ENCODE data around the gene SBSN.

GRCh38 chr19:35495107-35496064 is 32.7 kb downstream of the SBSN start:
- TF ChIP-seq CTCF (conservative IDR thresholded peaks at IDR 0.05), result peak; percentile 95
- no peak for TF ChIP-seq ZFX (IDR thresholded peaks at IDR 0.05)
